Activated CD8-positive, alpha-beta T cell treated with anti-CD3 and anti-CD28 coated beads for 36 hours (primary cell): ENCODE data around the gene TMEM185A. TPM values are rescaled to one million over a fixed set of nuclear protein-coding genes. Genes with fewer than 3 reads are reported as not detected.
A peak's percentile ranks its signal among the peaks of the same experiment; 100 is the strongest.

ENCODE experiments used
- ATAC-seq: fragments of 200-7000 bp; cut with Tn5 transposase; one replicate; pipeline ENCODE4 v1.10.0; 2021; ENCODE audit warnings: mild to moderate bottlenecking, moderate library complexity
- CTCF ChIA-PET: fragments of 350-600 bp; sonication (Branson Sonifier 250); formaldehyde crosslinking; loops from one replicate; lab custom pipeline; 2021; ENCODE audit warnings: antibody characterized with exemption; lab: Charles Lee
- POLR2A ChIA-PET: fragments of 350-600 bp; sonication (Branson Sonifier 250); formaldehyde crosslinking; loops from one replicate; lab custom pipeline; 2021; ENCODE audit warnings: antibody characterized with exemption; lab: Charles Lee
- DNase-seq: peaks from one replicate; pipeline ENCODE4 v3.0.0-alpha.2; 2020
- H3K27ac Mint-ChIP-seq: one replicate; pipeline ENCODE4 v1.8.0; 2021; ENCODE audit warnings: mild to moderate bottlenecking, mixed read lengths
- H3K27me3 Mint-ChIP-seq: one replicate; pipeline ENCODE4 v1.8.0; 2021; ENCODE audit warnings: mixed read lengths
- H3K36me3 Mint-ChIP-seq: one replicate; pipeline ENCODE4 v1.8.0; 2021; ENCODE audit warnings: low read depth, mixed read lengths
- H3K4me1 Mint-ChIP-seq: one replicate; pipeline ENCODE4 v1.8.0; 2021; ENCODE audit warnings: low read depth, mixed read lengths
- H3K4me3 Mint-ChIP-seq: one replicate; pipeline ENCODE4 v1.8.0; 2021; ENCODE audit warnings: mild to moderate bottlenecking, moderate library complexity, mixed read lengths
- H3K9me3 Mint-ChIP-seq: one replicate; pipeline ENCODE4 v1.8.0; 2021; ENCODE audit warnings: mixed read lengths
- intact Hi-C: fragments of 100-400 bp; cut with micrococcal nuclease; formaldehyde crosslinking; loops from one replicate; pipeline ENCODE4 v1.10.0; 2022
- total RNA-seq, 2 experiments: library from RNA; stranded (reverse); gene quantifications; one replicate each; pipeline ENCODE4 v1.2.3, GENCODE V29; 2021
- TF ChIP-seq, protein P1 (sequence below): fragments of 200-600 bp; IDR thresholded peaks from one replicate; pipeline ENCODE4 v1.8.0; 2022; ENCODE audit warnings: antibody characterized with exemption, mild to moderate bottlenecking

Gene TMEM185A
- total RNA-seq, 2 experiments from 2014 or later: 13.2 to 14.6 TPM

DNA sequence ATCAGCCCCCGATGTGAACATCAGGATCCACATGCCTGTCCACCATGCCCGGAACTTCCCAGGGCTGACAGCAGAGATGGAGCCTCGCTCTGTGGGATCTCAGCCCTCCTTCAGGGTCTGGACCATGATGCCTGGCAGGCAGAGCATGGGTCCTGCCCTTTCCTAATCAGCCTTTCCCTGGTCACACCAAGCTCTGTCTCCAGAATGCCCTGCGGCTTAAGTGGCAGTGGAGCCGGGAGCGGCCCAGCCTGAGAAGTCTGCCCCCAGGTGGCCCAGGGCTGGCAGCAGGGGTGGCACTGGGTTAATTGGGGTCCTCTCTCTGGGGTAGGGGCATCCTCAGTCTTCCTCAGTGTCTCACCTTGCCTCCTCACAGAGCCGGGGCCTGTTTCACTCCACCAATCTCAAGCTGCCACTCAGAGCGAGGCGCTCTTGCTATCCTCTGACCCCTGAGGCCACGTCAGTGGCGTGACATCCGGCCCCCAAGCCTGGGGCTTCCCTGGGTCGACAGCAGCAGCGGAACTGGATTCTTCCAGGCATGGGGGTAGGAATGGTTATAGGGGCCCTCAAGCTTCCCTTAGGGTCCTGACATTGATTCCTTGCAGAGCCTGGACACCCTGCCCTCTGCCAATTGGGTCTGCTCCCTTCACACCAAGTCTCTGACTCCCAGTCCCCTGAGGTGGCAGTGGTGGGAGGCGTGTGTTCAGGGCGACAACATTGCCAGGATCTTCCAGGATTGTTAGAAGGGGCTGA lies 20.8 kb upstream of the TMEM185A start:
- ATAC-seq (no peak), DNase-seq (no peak)
- no peak overlapping the region for H3K4me3 Mint-ChIP-seq
- ChIA-PET CTCF (interaction anchor here (0.6 kb wide), 1 partner anchor 1042 kb away, joined by 3 read pairs; no protein-coding TSS in a partner anchor), POLR2A (no interaction called here)
- H3K27ac Mint-ChIP-seq: no peak overlapping the region
- intact Hi-C loops: no loop called here
- no peaks in the 10 kb centered on the region for H3K9me3 Mint-ChIP-seq
- peaks cover 2% of the 10 kb centered on the region for H3K4me1 Mint-ChIP-seq
- H3K27me3 Mint-ChIP-seq: no peaks in the 10 kb centered on the region
- no peaks in the 10 kb centered on the region for H3K36me3 Mint-ChIP-seq
- TF ChIP-seq, protein P1, sequence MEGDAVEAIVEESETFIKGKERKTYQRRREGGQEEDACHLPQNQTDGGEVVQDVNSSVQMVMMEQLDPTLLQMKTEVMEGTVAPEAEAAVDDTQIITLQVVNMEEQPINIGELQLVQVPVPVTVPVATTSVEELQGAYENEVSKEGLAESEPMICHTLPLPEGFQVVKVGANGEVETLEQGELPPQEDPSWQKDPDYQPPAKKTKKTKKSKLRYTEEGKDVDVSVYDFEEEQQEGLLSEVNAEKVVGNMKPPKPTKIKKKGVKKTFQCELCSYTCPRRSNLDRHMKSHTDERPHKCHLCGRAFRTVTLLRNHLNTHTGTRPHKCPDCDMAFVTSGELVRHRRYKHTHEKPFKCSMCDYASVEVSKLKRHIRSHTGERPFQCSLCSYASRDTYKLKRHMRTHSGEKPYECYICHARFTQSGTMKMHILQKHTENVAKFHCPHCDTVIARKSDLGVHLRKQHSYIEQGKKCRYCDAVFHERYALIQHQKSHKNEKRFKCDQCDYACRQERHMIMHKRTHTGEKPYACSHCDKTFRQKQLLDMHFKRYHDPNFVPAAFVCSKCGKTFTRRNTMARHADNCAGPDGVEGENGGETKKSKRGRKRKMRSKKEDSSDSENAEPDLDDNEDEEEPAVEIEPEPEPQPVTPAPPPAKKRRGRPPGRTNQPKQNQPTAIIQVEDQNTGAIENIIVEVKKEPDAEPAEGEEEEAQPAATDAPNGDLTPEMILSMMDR: no peak

DNA sequence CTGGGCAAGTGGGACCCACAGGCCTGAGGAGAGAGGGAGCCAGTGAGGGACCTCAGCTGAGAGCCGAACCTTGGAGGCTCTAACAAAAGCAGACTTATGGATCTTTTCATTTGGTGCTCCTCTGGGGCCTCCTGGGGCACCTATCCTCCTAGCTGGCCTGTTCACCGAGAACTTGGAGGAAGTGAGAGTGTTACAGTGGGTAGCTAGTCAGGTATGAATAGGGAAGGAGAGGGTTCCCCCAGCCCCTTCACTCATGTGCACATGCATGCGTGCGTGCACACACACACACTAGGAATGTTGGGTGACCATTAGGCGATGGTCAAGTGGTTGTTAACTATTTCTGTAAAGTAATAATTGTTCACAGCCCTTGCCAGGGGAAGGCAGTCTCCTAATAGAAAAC lies 18.6 kb upstream of the TMEM185A start:
- Mint-ChIP-seq H3K27me3 (no peaks in the 10 kb centered on the region), H3K36me3 (no peaks in the 10 kb centered on the region), H3K27ac (no peak overlapping the region), H3K4me1 (peaks cover 2% of the 10 kb centered on the region), H3K4me3 (no peak overlapping the region), H3K9me3 (no peaks in the 10 kb centered on the region)
- POLR2A ChIA-PET: interaction anchor here (0.6 kb wide), 1 partner anchor 9 kb away, joined by 3 read pairs; no protein-coding TSS in a partner anchor
- intact Hi-C loops: no loop called here
- CTCF ChIA-PET: interaction anchor here (0.9 kb wide), 1 partner anchor 10 kb away, joined by 3 read pairs; no protein-coding TSS in a partner anchor
- TF ChIP-seq, protein P1: no peak
- DNase-seq (no peak), ATAC-seq (no peak)

DNA sequence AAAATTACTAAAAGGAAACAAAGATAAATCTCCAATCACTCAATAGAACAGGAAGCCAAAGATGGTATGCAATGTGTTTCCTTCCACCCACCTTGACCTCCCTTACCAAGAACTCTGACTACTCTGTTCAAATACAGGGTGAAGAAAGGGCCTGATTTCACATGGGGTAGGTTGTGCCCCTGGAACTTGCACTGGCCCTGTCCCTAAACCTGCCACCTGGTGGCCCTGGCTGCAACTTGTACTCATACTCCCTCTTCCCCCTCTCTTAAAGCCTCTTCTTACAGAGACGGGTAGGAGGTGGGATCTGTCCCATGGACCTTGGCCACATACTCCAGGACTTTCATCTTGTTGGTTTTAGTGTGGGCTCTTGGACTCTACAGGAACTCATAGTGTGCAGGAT lies 17.3 kb upstream of the TMEM185A start:
- H3K4me3 Mint-ChIP-seq: no peak overlapping the region
- ChIA-PET POLR2A (no interaction called here), CTCF (no interaction called here)
- no peaks in the 10 kb centered on the region for H3K27me3 Mint-ChIP-seq
- H3K9me3 Mint-ChIP-seq: no peaks in the 10 kb centered on the region
- no peak overlapping the region for H3K27ac Mint-ChIP-seq
- peaks cover 2% of the 10 kb centered on the region for H3K4me1 Mint-ChIP-seq
- intact Hi-C loops: no loop called here
- TF ChIP-seq, protein P1: no peak
- ATAC-seq (peak; percentile 67), DNase-seq (peak; percentile 23)
- H3K36me3 Mint-ChIP-seq: no peaks in the 10 kb centered on the region

DNA sequence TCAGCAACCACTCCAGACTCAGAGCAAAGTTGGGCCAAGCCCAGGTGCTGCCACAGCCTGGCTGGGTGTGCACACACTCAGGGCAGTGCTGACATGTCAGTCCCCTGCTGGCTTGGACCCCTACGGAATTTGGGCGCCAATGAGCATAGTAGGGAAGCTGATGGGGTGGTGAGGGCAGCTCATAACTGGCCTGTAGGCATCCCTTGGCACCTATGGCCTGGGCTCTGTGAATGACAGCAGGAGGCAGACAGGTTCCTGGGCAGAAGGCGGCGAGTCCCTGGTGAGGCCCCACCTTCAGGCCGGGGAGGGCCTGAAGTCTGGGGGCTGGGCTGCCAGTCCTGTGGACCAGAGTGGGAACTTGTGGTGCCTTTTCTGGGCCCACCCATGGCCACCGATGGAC lies 15.9 kb upstream of the TMEM185A start:
- no peak for ATAC-seq
- DNase-seq: no peak
- H3K27me3 Mint-ChIP-seq: no peaks in the 10 kb centered on the region
- POLR2A ChIA-PET: no interaction called here
- H3K27ac Mint-ChIP-seq: no peak overlapping the region
- intact Hi-C loops: no loop called here
- H3K4me3 Mint-ChIP-seq: no peak overlapping the region
- no peaks in the 10 kb centered on the region for H3K36me3 Mint-ChIP-seq
- H3K4me1 Mint-ChIP-seq: peaks cover 2% of the 10 kb centered on the region
- H3K9me3 Mint-ChIP-seq: no peaks in the 10 kb centered on the region
- TF ChIP-seq, protein P1: no peak
- CTCF ChIA-PET: no interaction called here

DNA sequence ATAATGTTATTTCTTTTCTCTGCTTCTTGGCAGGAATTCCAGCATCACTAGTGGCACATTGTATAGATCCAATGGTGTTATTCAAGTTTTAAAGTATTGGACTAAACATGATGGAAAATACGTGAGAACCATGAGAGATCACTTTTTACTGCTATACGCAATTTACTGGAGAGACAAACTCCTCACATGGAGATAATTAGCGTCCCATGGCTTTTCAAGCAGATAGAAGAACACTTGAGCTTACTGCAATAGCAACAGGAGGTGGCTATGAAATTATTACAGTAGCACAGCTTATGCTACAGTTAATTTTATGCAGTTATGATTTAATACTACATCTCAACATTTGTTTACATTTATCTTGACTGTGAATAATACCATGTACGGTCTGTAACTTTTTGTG lies 11.9 kb upstream of the TMEM185A start:
- H3K4me1 Mint-ChIP-seq: peaks cover 4% of the 10 kb centered on the region

More for the DNA sequence above, 11.9 kb upstream of the TMEM185A start:
- intact Hi-C loops: no loop called here
- CTCF ChIA-PET: no interaction called here
- Mint-ChIP-seq H3K27me3 (no peaks in the 10 kb centered on the region), H3K4me3 (no peak overlapping the region), H3K27ac (no peak overlapping the region), H3K36me3 (no peaks in the 10 kb centered on the region), H3K9me3 (no peaks in the 10 kb centered on the region)
- POLR2A ChIA-PET: no interaction called here
- TF ChIP-seq, protein P1: no peak
- DNase-seq (no peak), ATAC-seq (no peak)
